Neural progenitor cell (in vitro differentiated cells): Measurements from ENCODE around the gene EXOSC5. TPM values are rescaled to one million over a fixed set of nuclear protein-coding genes. Genes with fewer than 3 reads are reported as not detected.
A peak's percentile ranks its signal among the peaks of the same experiment; 100 is the strongest.

ENCODE experiments used
- DNase-seq: peaks from one replicate; pipeline ENCODE4 v3.0.0-alpha.2; 2016; ENCODE audit warnings: low spot score
- H2AFZ ChIP-seq: fragments of 200-600 bp; sonication (generic); replicated peaks from 2 replicates; pipeline ENCODE4 v1.6.1; 2016; ENCODE audit warnings: antibody characterized with exemption
- H3F3A ChIP-seq: fragments of 200-600 bp; sonication (generic); 2 replicates; pipeline ENCODE4 v1.6.1; 2016; ENCODE audit warnings: antibody characterized with exemption, low read depth
- H3K27ac ChIP-seq: fragments of 200-600 bp; sonication (generic); 2 replicates; pipeline ENCODE4 v1.5.1; 2016; ENCODE audit warnings: mild to moderate bottlenecking
- H3K27me3 ChIP-seq: fragments of 200-600 bp; sonication (generic); 2 replicates; pipeline ENCODE4 v1.6.1; 2016; ENCODE audit warnings: mild to moderate bottlenecking, moderate library complexity
- H3K36me3 ChIP-seq: fragments of 200-600 bp; sonication (generic); 2 replicates; pipeline ENCODE4 v1.5.1; 2016
- H3K4me1 ChIP-seq: fragments of 200-600 bp; sonication (generic); 2 replicates; pipeline ENCODE4 v1.6.1; 2016; ENCODE audit warnings: mixed run types
- H3K4me2 ChIP-seq: fragments of 200-600 bp; sonication (generic); 2 replicates; pipeline ENCODE4 v1.6.1; 2016
- H3K4me3 ChIP-seq: fragments of 200-600 bp; sonication (generic); 2 replicates; pipeline ENCODE4 v1.5.1; 2016
- H3K79me2 ChIP-seq: fragments of 200-600 bp; sonication (generic); 2 replicates; pipeline ENCODE4 v1.6.1; 2016; ENCODE audit warnings: low read depth
- H3K9ac ChIP-seq: fragments of 200-600 bp; sonication (generic); 2 replicates; pipeline ENCODE4 v1.6.1; 2016
- H3K9me3 ChIP-seq: fragments of 200-600 bp; sonication (generic); 2 replicates; pipeline ENCODE4 v1.5.1; 2016; ENCODE audit warnings: low read depth
- H4K20me1 ChIP-seq: fragments of 200-600 bp; sonication (generic); 2 replicates; pipeline ENCODE4 v1.6.1; 2016; ENCODE audit warnings: low read depth
- H3K27ac Mint-ChIP-seq: 3 replicates; pipeline ENCODE4 v1.8.0; 2021; ENCODE audit warnings: mixed read lengths
- H3K27me3 Mint-ChIP-seq: 2 replicates; pipeline ENCODE4 v1.8.0; 2022; ENCODE audit warnings: low read depth, mild to moderate bottlenecking, inconsistent platforms, moderate library complexity, mixed read lengths; ENCODE audit not compliant: insufficient read depth
- H3K36me3 Mint-ChIP-seq: 3 replicates; pipeline ENCODE4 v1.8.0; 2021; ENCODE audit warnings: mixed read lengths
- H3K4me1 Mint-ChIP-seq: 3 replicates; pipeline ENCODE4 v1.8.0; 2021; ENCODE audit warnings: mixed read lengths
- H3K4me3 Mint-ChIP-seq: 3 replicates; pipeline ENCODE4 v1.8.0; 2021; ENCODE audit warnings: mild to moderate bottlenecking, moderate library complexity, mixed read lengths
- H3K9me3 Mint-ChIP-seq: 3 replicates; pipeline ENCODE4 v1.8.0; 2020; ENCODE audit warnings: mixed read lengths
- EZH2 ChIP-seq: fragments of 200-600 bp; sonication (generic); IDR thresholded peaks from 2 replicates; pipeline ENCODE4 v1.6.1; 2017; ENCODE audit warnings: antibody characterized with exemption, mild to moderate bottlenecking, moderate library complexity
- EZH2phosphoT487 ChIP-seq: fragments of 200-600 bp; sonication (generic); IDR thresholded peaks from 2 replicates; pipeline ENCODE4 v1.6.1; 2017; ENCODE audit warnings: antibody characterized with exemption
- total RNA-seq: library from RNA; depleted of rRNA; stranded (reverse); fragments of >200 nt; gene quantifications from 2 replicates; pipeline ENCODE4 v1.2.3, GENCODE V29; 2015; ENCODE audit warnings: low replicate concordance
- TF ChIP-seq, protein P1 (sequence below): fragments of 200-600 bp; sonication (generic); IDR thresholded peaks from 2 replicates; pipeline ENCODE4 v1.5.1; 2017; ENCODE audit warnings: antibody characterized with exemption, mild to moderate bottlenecking

Gene EXOSC5
- total RNA-seq, 1 donor from 2014 or later: 10.3 TPM

GRCh38 chr19:41422456-41422855, 25.3 kb upstream of the EXOSC5 start:
- H3K4me3 Mint-ChIP-seq: peak overlapping the region; percentile 52
- H3K36me3 Mint-ChIP-seq: peaks cover 3% of the 10 kb centered on the region
- Histone ChIP-seq H3K36me3 (no peaks in the 10 kb centered on the region), H2AFZ (no peak overlapping the region), H3K4me1 (peaks cover 3% of the 10 kb centered on the region), H3K9me3 (no peaks in the 10 kb centered on the region), H3K27me3 (no peaks in the 10 kb centered on the region), H3F3A (peaks cover under 1% of the 10 kb centered on the region), H3K4me2 (no peak overlapping the region), H3K79me2 (no peaks in the 10 kb centered on the region), H3K27ac (no peak overlapping the region), H3K9ac (no peak overlapping the region), H4K20me1 (no peaks in the 10 kb centered on the region), H3K4me3 (no peak overlapping the region)
- no peak for DNase-seq
- peaks cover 8% of the 10 kb centered on the region for H3K4me1 Mint-ChIP-seq
- H3K27ac Mint-ChIP-seq: no peak overlapping the region
- TF ChIP-seq, protein P1, sequence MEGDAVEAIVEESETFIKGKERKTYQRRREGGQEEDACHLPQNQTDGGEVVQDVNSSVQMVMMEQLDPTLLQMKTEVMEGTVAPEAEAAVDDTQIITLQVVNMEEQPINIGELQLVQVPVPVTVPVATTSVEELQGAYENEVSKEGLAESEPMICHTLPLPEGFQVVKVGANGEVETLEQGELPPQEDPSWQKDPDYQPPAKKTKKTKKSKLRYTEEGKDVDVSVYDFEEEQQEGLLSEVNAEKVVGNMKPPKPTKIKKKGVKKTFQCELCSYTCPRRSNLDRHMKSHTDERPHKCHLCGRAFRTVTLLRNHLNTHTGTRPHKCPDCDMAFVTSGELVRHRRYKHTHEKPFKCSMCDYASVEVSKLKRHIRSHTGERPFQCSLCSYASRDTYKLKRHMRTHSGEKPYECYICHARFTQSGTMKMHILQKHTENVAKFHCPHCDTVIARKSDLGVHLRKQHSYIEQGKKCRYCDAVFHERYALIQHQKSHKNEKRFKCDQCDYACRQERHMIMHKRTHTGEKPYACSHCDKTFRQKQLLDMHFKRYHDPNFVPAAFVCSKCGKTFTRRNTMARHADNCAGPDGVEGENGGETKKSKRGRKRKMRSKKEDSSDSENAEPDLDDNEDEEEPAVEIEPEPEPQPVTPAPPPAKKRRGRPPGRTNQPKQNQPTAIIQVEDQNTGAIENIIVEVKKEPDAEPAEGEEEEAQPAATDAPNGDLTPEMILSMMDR: no peak
- no peak for TF ChIP-seq EZH2phosphoT487
- TF ChIP-seq EZH2: no peak
- no peaks in the 10 kb centered on the region for H3K9me3 Mint-ChIP-seq
- no peaks in the 10 kb centered on the region for H3K27me3 Mint-ChIP-seq

GRCh38 chr19:41421973-41422372, 24.8 kb upstream of the EXOSC5 start:
- no peak for DNase-seq
- H4K20me1 ChIP-seq: no peaks in the 10 kb centered on the region
- Mint-ChIP-seq H3K27ac (no peak overlapping the region), H3K27me3 (no peaks in the 10 kb centered on the region), H3K4me1 (peaks cover 6% of the 10 kb centered on the region), H3K9me3 (no peaks in the 10 kb centered on the region), H3K4me3 (no peak overlapping the region), H3K36me3 (peaks cover 3% of the 10 kb centered on the region)
- no peaks in the 10 kb centered on the region for H3K27me3 ChIP-seq
- H3K4me2 ChIP-seq: no peak overlapping the region
- no peaks in the 10 kb centered on the region for H3K79me2 ChIP-seq
- H3K9me3 ChIP-seq: no peaks in the 10 kb centered on the region
- H3K4me1 ChIP-seq: peaks cover 2% of the 10 kb centered on the region
- H3K27ac ChIP-seq: no peak overlapping the region
- no peaks in the 10 kb centered on the region for H3F3A ChIP-seq
- TF ChIP-seq EZH2 (no peak), EZH2phosphoT487 (no peak)
- TF ChIP-seq, protein P1: no peak
- no peak overlapping the region for H3K9ac ChIP-seq
- no peak overlapping the region for H3K4me3 ChIP-seq
- no peaks in the 10 kb centered on the region for H3K36me3 ChIP-seq
- no peak overlapping the region for H2AFZ ChIP-seq

- H3K4me1 Mint-ChIP-seq: no peaks in the 10 kb centered on the region
- no peaks in the 10 kb centered on the region for H4K20me1 ChIP-seq
- H3K4me1 ChIP-seq: no peaks in the 10 kb centered on the region
- no peaks in the 10 kb centered on the region for H3K27me3 ChIP-seq
- no peak for DNase-seq
- H3K9me3 ChIP-seq: no peaks in the 10 kb centered on the region
- no peak overlapping the region for H3K27ac ChIP-seq
- H3K4me2 ChIP-seq: no peak overlapping the region
- H3K4me3 Mint-ChIP-seq: no peak overlapping the region
- peaks cover 3% of the 10 kb centered on the region for H3K36me3 Mint-ChIP-seq
- no peak overlapping the region for H3K4me3 ChIP-seq
- no peak overlapping the region for H2AFZ ChIP-seq
- TF ChIP-seq, protein P1: no peak
- TF ChIP-seq EZH2 (no peak), EZH2phosphoT487 (no peak)
- H3K79me2 ChIP-seq: no peaks in the 10 kb centered on the region
- no peaks in the 10 kb centered on the region for H3K27me3 Mint-ChIP-seq
- no peaks in the 10 kb centered on the region for H3K36me3 ChIP-seq
- H3K9ac ChIP-seq: no peak overlapping the region
- no peak overlapping the region for H3K27ac Mint-ChIP-seq
- H3K9me3 Mint-ChIP-seq: no peaks in the 10 kb centered on the region
- no peaks in the 10 kb centered on the region for H3F3A ChIP-seq
These were observed 24.2 kb upstream of the EXOSC5 start for GRCh38 chr19:41421314-41421713.
